Measurements from ENCODE around the gene HOXC10. TPM values are rescaled to one million over a fixed set of nuclear protein-coding genes. Genes with fewer than 3 reads are reported as not detected.

Gene HOXC10
- total and polyA plus RNA-seq, 10 of the 15 experiments (the other 5 are each of a cell fraction or from before 2014, with no cell fraction given), result 0.59 TPM; not detected in 9

DNA sequence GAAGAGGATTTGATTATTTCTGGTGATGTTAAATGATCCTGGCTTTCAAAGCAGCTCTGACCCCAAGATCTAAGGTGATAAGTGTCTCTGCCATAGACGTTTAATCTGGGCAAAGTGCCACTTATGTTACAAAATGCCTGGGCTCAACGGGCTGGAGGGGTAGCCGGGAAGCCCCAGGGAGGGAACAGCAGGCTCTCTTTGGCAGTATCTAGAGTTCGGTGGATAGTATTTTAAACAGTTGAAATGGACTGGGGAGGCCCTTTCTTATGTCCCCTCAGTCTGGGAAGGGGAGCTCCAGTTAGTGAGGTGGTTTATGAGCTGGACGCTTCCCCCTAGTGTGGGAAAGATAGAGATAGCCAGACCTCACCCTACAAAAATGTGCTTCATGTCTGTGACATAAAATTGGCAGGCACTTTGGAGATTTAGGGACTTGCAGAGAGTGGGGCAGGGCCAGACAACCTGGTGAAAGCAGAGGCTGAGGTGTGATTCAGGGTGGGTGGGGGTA, 17.5 kb upstream of the HOXC10 start:
- ATAC-seq (no peak), DNase-seq (ENCODE audit: low read depth, low spot score) (no peak), FAIRE-seq (no peak)
- Histone ChIP-seq H4K20me1 (ENCODE audit: control insufficient read depth, insufficient read depth) (no peaks in the 10 kb centered on the region; the same call in 1 of the 2 replicates), H3K36me3 (ENCODE audit: control insufficient read depth in 2 of 2, insufficient read depth in 2 of 2, low read length in 1 of 2) (no peaks in the 10 kb centered on the region), H3K9me3 (replicated peaks; ENCODE audit: control insufficient read depth, insufficient read depth, low read length) (no peaks in the 10 kb centered on the region), H3K27me3 (replicated peaks in 1 of 2; ENCODE audit: control insufficient read depth in 2 of 2, insufficient read depth in 2 of 2, low read length in 1 of 2) (peaks cover 28 to 57% of the 10 kb centered on the region in 2 experiments), H3K79me2 (ENCODE audit: control insufficient read depth, insufficient read depth, low read length) (no peaks in the 10 kb centered on the region), H3K27ac (ENCODE audit: control insufficient read depth, insufficient read depth) (no peak overlapping the region), H3K4me3 (no peak overlapping the region), H3K4me1 (ENCODE audit: control insufficient read depth, insufficient read depth, low read length) (no peaks in the 10 kb centered on the region), H3K9ac (ENCODE audit: control insufficient read depth, insufficient read depth, low read length) (no peak overlapping the region), H2AFZ (ENCODE audit: control insufficient read depth, low read depth, low read length) (no peak overlapping the region), H3K4me2 (ENCODE audit: control insufficient read depth, insufficient read depth) (no peak overlapping the region)
- ChIA-PET POLR2A (no interaction called here), SMC1A (ENCODE audit: uncharacterized antibody, unreplicated experiment) (no interaction called here), CTCF (no interaction called here), RAD21 (ENCODE audit: unreplicated experiment) (no interaction called here)
- intact Hi-C loops (cut with micrococcal nuclease; ENCODE audit: unreplicated experiment), result no loop called here
- in situ Hi-C loops (cut with MboI), result no loop called here
- BruUV-seq (replicated peaks), result no TSS peak
- 21% methylated on average over 5 of the region's 5 CpGs for WGBS (ENCODE audit: insufficient coverage, insufficient replicate concordance, low lambda C conversion rate, missing lambda C conversion rate)
- TF ChIP-seq ZNF207 (IDR thresholded peaks at IDR 0.05; ENCODE audit: borderline replicate concordance), result no peak
- TF ChIP-seq, protein P1, sequence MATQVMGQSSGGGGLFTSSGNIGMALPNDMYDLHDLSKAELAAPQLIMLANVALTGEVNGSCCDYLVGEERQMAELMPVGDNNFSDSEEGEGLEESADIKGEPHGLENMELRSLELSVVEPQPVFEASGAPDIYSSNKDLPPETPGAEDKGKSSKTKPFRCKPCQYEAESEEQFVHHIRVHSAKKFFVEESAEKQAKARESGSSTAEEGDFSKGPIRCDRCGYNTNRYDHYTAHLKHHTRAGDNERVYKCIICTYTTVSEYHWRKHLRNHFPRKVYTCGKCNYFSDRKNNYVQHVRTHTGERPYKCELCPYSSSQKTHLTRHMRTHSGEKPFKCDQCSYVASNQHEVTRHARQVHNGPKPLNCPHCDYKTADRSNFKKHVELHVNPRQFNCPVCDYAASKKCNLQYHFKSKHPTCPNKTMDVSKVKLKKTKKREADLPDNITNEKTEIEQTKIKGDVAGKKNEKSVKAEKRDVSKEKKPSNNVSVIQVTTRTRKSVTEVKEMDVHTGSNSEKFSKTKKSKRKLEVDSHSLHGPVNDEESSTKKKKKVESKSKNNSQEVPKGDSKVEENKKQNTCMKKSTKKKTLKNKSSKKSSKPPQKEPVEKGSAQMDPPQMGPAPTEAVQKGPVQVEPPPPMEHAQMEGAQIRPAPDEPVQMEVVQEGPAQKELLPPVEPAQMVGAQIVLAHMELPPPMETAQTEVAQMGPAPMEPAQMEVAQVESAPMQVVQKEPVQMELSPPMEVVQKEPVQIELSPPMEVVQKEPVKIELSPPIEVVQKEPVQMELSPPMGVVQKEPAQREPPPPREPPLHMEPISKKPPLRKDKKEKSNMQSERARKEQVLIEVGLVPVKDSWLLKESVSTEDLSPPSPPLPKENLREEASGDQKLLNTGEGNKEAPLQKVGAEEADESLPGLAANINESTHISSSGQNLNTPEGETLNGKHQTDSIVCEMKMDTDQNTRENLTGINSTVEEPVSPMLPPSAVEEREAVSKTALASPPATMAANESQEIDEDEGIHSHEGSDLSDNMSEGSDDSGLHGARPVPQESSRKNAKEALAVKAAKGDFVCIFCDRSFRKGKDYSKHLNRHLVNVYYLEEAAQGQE (IDR thresholded peaks at IDR 0.05; ENCODE audit: low read depth, low read length), result no peak
- no peak for TF ChIP-seq JUND (IDR thresholded peaks at IDR 0.05; ENCODE audit: low read depth, low read length)
- TF ChIP-seq, protein P2, sequence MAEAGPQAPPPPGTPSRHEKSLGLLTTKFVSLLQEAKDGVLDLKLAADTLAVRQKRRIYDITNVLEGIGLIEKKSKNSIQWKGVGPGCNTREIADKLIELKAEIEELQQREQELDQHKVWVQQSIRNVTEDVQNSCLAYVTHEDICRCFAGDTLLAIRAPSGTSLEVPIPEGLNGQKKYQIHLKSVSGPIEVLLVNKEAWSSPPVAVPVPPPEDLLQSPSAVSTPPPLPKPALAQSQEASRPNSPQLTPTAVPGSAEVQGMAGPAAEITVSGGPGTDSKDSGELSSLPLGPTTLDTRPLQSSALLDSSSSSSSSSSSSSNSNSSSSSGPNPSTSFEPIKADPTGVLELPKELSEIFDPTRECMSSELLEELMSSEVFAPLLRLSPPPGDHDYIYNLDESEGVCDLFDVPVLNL (IDR thresholded peaks at IDR 0.05; ENCODE audit: low read depth, low read length), result no peak
- no peak for TF ChIP-seq RELA (IDR thresholded peaks at IDR 0.05; ENCODE audit: borderline replicate concordance, partially characterized antibody)
- TF ChIP-seq, protein P3, sequence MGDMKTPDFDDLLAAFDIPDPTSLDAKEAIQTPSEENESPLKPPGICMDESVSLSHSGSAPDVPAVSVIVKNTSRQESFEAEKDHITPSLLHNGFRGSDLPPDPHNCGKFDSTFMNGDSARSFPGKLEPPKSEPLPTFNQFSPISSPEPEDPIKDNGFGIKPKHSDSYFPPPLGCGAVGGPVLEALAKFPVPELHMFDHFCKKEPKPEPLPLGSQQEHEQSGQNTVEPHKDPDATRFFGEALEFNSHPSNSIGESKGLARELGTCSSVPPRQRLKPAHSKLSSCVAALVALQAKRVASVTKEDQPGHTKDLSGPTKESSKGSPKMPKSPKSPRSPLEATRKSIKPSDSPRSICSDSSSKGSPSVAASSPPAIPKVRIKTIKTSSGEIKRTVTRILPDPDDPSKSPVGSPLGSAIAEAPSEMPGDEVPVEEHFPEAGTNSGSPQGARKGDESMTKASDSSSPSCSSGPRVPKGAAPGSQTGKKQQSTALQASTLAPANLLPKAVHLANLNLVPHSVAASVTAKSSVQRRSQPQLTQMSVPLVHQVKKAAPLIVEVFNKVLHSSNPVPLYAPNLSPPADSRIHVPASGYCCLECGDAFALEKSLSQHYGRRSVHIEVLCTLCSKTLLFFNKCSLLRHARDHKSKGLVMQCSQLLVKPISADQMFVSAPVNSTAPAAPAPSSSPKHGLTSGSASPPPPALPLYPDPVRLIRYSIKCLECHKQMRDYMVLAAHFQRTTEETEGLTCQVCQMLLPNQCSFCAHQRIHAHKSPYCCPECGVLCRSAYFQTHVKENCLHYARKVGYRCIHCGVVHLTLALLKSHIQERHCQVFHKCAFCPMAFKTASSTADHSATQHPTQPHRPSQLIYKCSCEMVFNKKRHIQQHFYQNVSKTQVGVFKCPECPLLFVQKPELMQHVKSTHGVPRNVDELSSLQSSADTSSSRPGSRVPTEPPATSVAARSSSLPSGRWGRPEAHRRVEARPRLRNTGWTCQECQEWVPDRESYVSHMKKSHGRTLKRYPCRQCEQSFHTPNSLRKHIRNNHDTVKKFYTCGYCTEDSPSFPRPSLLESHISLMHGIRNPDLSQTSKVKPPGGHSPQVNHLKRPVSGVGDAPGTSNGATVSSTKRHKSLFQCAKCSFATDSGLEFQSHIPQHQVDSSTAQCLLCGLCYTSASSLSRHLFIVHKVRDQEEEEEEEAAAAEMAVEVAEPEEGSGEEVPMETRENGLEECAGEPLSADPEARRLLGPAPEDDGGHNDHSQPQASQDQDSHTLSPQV (IDR thresholded peaks at IDR 0.05), result no peak
- no peak for TF ChIP-seq POU2F2 (IDR thresholded peaks at IDR 0.05; ENCODE audit: borderline replicate concordance, low read depth, low read length)
- no peak for TF ChIP-seq TCF7 (IDR thresholded peaks at IDR 0.05; ENCODE audit: borderline replicate concordance)
- TF ChIP-seq RAD51 (IDR thresholded peaks at IDR 0.05), result no peak
- TF ChIP-seq, protein P4, sequence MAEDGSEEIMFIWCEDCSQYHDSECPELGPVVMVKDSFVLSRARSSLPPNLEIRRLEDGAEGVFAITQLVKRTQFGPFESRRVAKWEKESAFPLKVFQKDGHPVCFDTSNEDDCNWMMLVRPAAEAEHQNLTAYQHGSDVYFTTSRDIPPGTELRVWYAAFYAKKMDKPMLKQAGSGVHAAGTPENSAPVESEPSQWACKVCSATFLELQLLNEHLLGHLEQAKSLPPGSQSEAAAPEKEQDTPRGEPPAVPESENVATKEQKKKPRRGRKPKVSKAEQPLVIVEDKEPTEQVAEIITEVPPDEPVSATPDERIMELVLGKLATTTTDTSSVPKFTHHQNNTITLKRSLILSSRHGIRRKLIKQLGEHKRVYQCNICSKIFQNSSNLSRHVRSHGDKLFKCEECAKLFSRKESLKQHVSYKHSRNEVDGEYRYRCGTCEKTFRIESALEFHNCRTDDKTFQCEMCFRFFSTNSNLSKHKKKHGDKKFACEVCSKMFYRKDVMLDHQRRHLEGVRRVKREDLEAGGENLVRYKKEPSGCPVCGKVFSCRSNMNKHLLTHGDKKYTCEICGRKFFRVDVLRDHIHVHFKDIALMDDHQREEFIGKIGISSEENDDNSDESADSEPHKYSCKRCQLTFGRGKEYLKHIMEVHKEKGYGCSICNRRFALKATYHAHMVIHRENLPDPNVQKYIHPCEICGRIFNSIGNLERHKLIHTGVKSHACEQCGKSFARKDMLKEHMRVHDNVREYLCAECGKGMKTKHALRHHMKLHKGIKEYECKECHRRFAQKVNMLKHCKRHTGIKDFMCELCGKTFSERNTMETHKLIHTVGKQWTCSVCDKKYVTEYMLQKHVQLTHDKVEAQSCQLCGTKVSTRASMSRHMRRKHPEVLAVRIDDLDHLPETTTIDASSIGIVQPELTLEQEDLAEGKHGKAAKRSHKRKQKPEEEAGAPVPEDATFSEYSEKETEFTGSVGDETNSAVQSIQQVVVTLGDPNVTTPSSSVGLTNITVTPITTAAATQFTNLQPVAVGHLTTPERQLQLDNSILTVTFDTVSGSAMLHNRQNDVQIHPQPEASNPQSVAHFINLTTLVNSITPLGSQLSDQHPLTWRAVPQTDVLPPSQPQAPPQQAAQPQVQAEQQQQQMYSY (CRISPR knock-in tag; IDR thresholded peaks at IDR 0.05), result no peak
- TF ChIP-seq PML (IDR thresholded peaks at IDR 0.05; ENCODE audit: low read length), result no peak
- TF ChIP-seq BACH1 (IDR thresholded peaks at IDR 0.05; ENCODE audit: borderline replicate concordance), result no peak
- TF ChIP-seq SP1 (IDR thresholded peaks at IDR 0.05; ENCODE audit: low read depth, low read length), result no peak
